Omental fat pad (tissue), 4 donors: ENCODE data around the gene CALD1. TPM values are rescaled to one million over a fixed set of nuclear protein-coding genes. Genes with fewer than 3 reads are reported as not detected.

Experiments used
- ATAC-seq: fragments of 150-250 bp; one replicate; pipeline ENCODE4 v1.9.1; 2016; ENCODE audit warnings: mild to moderate bottlenecking, moderate library complexity; ENCODE audit not compliant: low FRiP score
- DNase-seq: peaks from one replicate; pipeline ENCODE4 v3.0.0-alpha.2; 2019; ENCODE audit warnings: low spot score
- CTCF ChIP-seq, 3 donors: fragments of 450-650 bp; IDR thresholded peaks; one replicate each; pipeline ENCODE4 v1.5.1; 2016 to 2017; ENCODE audit warnings: antibody characterized with exemption in 3 of 3, mild to moderate bottlenecking in 3 of 3, moderate library complexity in 2 of 3
- small RNA-seq: library from RNA; depleted of rRNA; stranded (forward); fragments of <200 nt; gene quantifications from one replicate; pipeline ENCODE3, GENCODE V24; 2016
- total RNA-seq, 4 donors: library from RNA; depleted of rRNA; stranded (reverse); fragments of >200 nt; gene quantifications; one replicate each; pipeline ENCODE4 v1.1.0, GENCODE V29; 2016

CALD1 gene
- total RNA-seq, 4 donors from 2014 or later, result 195 to 347 (median 250) TPM

- TF ChIP-seq CTCF (IDR thresholded peaks at IDR 0.05), result no peak
- ATAC-seq (no peak), DNase-seq (no peak)
These were observed 222.1 kb downstream of the CALD1 start for GRCh38 chr7:135001390-135002165.

- ATAC-seq, result no peak
- no peak for TF ChIP-seq CTCF (IDR thresholded peaks at IDR 0.05)
- no peak for DNase-seq
These were observed 232.8 kb downstream of the CALD1 start for GRCh38 chr7:135012229-135012628.

Small RNA genes within 50 kb of the gene (small RNA-seq; reads per million reads assigned to genes)
- not detected for gene TUBB3P2

Other genes with a start within 250 kb of the CALD1 start
- not detected for gene AKR1B15, start 230.5 kb upstream of the CALD1 start, total RNA-seq
- gene BPGM, start 132.8 kb upstream of the CALD1 start, total RNA-seq, result 10 to 100 TPM in 3 of 4 donors, 1 to 10 TPM in 1; 6.6 to 20.0 (median 13.5) TPM
- gene AGBL3, start 206.9 kb downstream of the CALD1 start, total RNA-seq, result 1 to 10 TPM; 1.6 to 3.2 (median 2.3) TPM